ENCODE measurements around the gene CRISPLD2. TPM values are rescaled to one million over a fixed set of nuclear protein-coding genes. Genes with fewer than 3 reads are reported as not detected.

Gene CRISPLD2
- total and polyA plus RNA-seq, 9 of the 15 experiments (the other 6 are each of a cell fraction or from before 2014, with no cell fraction given), result 0.03 to 0.24 (median 0.04) TPM; not detected in 4

DNA sequence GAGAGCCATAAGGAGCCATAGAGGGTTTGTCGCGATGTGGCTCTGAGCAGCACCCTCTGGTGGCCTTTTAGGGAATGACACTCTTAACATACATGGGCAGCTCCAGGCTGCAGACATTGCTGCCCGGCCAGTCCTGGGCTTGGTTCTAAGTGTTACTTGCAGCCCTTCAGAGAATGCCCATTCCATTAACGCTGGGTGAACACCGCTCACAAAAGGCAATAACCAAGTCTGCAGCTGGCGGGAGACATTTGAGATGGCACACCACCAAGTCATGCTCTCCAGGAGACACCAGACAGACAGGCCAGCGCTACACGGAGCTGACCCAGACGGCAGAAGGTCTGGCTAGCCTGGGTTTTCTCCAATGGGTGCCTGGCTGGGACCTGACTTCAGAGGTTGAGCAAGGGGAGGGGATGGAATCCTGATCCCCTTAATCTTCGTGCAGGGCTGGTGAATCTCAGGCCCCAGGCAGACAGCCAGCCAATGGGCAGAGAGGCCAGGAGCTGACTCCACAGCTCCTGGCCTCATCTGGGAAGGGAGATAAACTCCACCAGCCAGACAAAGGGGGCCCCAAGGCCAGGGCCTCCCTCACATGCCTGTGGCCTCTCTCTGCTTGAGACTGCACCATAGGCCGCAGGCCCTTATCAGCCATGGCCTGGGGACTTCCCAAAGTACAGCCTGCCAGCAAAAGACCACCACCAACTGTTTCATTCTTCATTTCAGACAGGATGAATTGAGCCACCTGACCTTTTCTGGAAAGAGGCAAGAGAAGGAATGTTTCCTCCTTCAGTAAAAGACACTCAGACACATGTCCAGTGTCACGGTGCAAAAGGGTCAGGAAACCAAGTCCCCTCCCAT lies 132.8 kb downstream of the CRISPLD2 start (continued):
- peak; percentile 50; the same call in 1 of the 2 replicates for TF ChIP-seq JUN (IDR thresholded peaks at IDR 0.05; ENCODE audit: borderline replicate concordance, low read depth, low read length)
- no peak for TF ChIP-seq JUN (CRISPR knock-in tag; IDR thresholded peaks at IDR 0.05; ENCODE audit: borderline replicate concordance)
- TF ChIP-seq NFATC3 (IDR thresholded peaks at IDR 0.05), result no peak; the same call in 1 of the 2 replicates
- no peak for TF ChIP-seq ZNF133 (CRISPR knock-in tag; IDR thresholded peaks at IDR 0.05)
- TF ChIP-seq, protein P1, sequence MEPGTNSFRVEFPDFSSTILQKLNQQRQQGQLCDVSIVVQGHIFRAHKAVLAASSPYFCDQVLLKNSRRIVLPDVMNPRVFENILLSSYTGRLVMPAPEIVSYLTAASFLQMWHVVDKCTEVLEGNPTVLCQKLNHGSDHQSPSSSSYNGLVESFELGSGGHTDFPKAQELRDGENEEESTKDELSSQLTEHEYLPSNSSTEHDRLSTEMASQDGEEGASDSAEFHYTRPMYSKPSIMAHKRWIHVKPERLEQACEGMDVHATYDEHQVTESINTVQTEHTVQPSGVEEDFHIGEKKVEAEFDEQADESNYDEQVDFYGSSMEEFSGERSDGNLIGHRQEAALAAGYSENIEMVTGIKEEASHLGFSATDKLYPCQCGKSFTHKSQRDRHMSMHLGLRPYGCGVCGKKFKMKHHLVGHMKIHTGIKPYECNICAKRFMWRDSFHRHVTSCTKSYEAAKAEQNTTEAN (CRISPR knock-in tag; IDR thresholded peaks at IDR 0.05), result no peak
- no peak; the same call in 1 of the 2 replicates for TF ChIP-seq ZEB2 (IDR thresholded peaks at IDR 0.05)
- TF ChIP-seq, protein P2, sequence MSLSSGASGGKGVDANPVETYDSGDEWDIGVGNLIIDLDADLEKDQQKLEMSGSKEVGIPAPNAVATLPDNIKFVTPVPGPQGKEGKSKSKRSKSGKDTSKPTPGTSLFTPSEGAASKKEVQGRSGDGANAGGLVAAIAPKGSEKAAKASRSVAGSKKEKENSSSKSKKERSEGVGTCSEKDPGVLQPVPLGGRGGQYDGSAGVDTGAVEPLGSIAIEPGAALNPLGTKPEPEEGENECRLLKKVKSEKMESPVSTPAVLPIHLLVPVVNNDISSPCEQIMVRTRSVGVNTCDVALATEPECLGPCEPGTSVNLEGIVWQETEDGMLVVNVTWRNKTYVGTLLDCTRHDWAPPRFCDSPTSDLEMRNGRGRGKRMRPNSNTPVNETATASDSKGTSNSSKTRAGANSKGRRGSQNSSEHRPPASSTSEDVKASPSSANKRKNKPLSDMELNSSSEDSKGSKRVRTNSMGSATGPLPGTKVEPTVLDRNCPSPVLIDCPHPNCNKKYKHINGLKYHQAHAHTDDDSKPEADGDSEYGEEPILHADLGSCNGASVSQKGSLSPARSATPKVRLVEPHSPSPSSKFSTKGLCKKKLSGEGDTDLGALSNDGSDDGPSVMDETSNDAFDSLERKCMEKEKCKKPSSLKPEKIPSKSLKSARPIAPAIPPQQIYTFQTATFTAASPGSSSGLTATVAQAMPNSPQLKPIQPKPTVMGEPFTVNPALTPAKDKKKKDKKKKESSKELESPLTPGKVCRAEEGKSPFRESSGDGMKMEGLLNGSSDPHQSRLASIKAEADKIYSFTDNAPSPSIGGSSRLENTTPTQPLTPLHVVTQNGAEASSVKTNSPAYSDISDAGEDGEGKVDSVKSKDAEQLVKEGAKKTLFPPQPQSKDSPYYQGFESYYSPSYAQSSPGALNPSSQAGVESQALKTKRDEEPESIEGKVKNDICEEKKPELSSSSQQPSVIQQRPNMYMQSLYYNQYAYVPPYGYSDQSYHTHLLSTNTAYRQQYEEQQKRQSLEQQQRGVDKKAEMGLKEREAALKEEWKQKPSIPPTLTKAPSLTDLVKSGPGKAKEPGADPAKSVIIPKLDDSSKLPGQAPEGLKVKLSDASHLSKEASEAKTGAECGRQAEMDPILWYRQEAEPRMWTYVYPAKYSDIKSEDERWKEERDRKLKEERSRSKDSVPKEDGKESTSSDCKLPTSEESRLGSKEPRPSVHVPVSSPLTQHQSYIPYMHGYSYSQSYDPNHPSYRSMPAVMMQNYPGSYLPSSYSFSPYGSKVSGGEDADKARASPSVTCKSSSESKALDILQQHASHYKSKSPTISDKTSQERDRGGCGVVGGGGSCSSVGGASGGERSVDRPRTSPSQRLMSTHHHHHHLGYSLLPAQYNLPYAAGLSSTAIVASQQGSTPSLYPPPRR (CRISPR knock-in tag; IDR thresholded peaks at IDR 0.05; ENCODE audit: borderline replicate concordance), result 0 out of 2 replicates have a peak, but pooled peaks have one; percentile 12
- TF ChIP-seq, protein P3, sequence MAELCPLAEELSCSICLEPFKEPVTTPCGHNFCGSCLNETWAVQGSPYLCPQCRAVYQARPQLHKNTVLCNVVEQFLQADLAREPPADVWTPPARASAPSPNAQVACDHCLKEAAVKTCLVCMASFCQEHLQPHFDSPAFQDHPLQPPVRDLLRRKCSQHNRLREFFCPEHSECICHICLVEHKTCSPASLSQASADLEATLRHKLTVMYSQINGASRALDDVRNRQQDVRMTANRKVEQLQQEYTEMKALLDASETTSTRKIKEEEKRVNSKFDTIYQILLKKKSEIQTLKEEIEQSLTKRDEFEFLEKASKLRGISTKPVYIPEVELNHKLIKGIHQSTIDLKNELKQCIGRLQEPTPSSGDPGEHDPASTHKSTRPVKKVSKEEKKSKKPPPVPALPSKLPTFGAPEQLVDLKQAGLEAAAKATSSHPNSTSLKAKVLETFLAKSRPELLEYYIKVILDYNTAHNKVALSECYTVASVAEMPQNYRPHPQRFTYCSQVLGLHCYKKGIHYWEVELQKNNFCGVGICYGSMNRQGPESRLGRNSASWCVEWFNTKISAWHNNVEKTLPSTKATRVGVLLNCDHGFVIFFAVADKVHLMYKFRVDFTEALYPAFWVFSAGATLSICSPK (IDR thresholded peaks at IDR 0.05; ENCODE audit: borderline replicate concordance), result no peak
- no peak for TF ChIP-seq CBX2 (IDR thresholded peaks at IDR 0.05; ENCODE audit: insufficient read depth, low read length, poor library complexity, severe bottlenecking)
- TF ChIP-seq, protein P4, sequence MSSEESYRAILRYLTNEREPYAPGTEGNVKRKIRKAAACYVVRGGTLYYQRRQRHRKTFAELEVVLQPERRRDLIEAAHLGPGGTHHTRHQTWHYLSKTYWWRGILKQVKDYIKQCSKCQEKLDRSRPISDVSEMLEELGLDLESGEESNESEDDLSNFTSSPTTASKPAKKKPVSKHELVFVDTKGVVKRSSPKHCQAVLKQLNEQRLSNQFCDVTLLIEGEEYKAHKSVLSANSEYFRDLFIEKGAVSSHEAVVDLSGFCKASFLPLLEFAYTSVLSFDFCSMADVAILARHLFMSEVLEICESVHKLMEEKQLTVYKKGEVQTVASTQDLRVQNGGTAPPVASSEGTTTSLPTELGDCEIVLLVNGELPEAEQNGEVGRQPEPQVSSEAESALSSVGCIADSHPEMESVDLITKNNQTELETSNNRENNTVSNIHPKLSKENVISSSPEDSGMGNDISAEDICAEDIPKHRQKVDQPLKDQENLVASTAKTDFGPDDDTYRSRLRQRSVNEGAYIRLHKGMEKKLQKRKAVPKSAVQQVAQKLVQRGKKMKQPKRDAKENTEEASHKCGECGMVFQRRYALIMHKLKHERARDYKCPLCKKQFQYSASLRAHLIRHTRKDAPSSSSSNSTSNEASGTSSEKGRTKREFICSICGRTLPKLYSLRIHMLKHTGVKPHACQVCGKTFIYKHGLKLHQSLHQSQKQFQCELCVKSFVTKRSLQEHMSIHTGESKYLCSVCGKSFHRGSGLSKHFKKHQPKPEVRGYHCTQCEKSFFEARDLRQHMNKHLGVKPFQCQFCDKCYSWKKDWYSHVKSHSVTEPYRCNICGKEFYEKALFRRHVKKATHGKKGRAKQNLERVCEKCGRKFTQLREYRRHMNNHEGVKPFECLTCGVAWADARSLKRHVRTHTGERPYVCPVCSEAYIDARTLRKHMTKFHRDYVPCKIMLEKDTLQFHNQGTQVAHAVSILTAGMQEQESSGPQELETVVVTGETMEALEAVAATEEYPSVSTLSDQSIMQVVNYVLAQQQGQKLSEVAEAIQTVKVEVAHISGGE (CRISPR knock-in tag; IDR thresholded peaks at IDR 0.05), result peak in 1 of 3 experiments; percentile 82; a peak in 2 of 6 replicates
- no peak for TF ChIP-seq HMG20B (CRISPR knock-in tag; IDR thresholded peaks at IDR 0.05)
- TF ChIP-seq RCOR1 (IDR thresholded peaks at IDR 0.05; ENCODE audit: borderline replicate concordance in 1 of 2, low read depth in 2 of 2, low read length in 2 of 2), result peak; percentile 95 to 98; a peak in 3 of 4 replicates
- TF ChIP-seq ZNF253 (CRISPR knock-in tag; conservative IDR thresholded peaks at IDR 0.05), result no peak
